Tibial nerve (tissue), 3 donors: ENCODE measurements around the gene WIPF3.

Experiments
- CTCF ChIP-seq, 5 experiments: fragments of 200-600 bp in 3 of 5; fragments of 450-650 bp in 2 of 5; sonication (generic) in 3 of 5; IDR thresholded peaks; one replicate each; pipeline ENCODE4 v1.5.1; 2016 to 2019; ENCODE audit warnings: antibody characterized with exemption in 5 of 5, mild to moderate bottlenecking in 3 of 5, moderate library complexity in 2 of 5
- POLR2A ChIP-seq, 2 donors: fragments of 450-650 bp; IDR thresholded peaks; one replicate each; pipeline ENCODE4 v1.6.1; 2017; ENCODE audit warnings: antibody characterized with exemption in 2 of 2, mild to moderate bottlenecking in 2 of 2, moderate library complexity in 2 of 2

- TF ChIP-seq CTCF (IDR thresholded peaks at IDR 0.05) (no peak), POLR2A (IDR thresholded peaks at IDR 0.05) (no peak)
Observed at GRCh38 chr7:29895559-29895958, 89.3 kb downstream of the WIPF3 start.
